NT2/D1 (cell line): ENCODE measurements around the gene HSPE1.
"Not testable (repeated sequence)": the region's sequence is repeated elsewhere in the genome, so short reads cannot be mapped to it uniquely, and the experiment has no call there.

Experiments
- SUZ12 ChIP-seq: IDR thresholded peaks from 2 replicates; pipeline ENCODE4 v1.6.1; 2011; ENCODE audit not compliant: insufficient read length, insufficient read depth; ENCODE audit errors: extremely low read depth
- YY1 ChIP-seq: IDR thresholded peaks from 2 replicates; pipeline ENCODE4 v1.6.1; 2011; ENCODE audit not compliant: insufficient read length, insufficient read depth
- ZNF274 ChIP-seq: IDR thresholded peaks from 2 replicates; pipeline ENCODE4 v1.6.1; 2011; ENCODE audit warnings: mild to moderate bottlenecking, low read depth, low read length

- not testable (repeated sequence) for TF ChIP-seq ZNF274, SUZ12, YY1
Observed at GRCh38 chr2:197450935-197451358, 49.2 kb upstream of the HSPE1 start.
